Measurements from ENCODE around the gene HBM.
"Not testable (repeated sequence)": the region's sequence is repeated elsewhere in the genome, so short reads cannot be mapped to it uniquely, and the experiment has no call there.

HBM gene

DNA sequence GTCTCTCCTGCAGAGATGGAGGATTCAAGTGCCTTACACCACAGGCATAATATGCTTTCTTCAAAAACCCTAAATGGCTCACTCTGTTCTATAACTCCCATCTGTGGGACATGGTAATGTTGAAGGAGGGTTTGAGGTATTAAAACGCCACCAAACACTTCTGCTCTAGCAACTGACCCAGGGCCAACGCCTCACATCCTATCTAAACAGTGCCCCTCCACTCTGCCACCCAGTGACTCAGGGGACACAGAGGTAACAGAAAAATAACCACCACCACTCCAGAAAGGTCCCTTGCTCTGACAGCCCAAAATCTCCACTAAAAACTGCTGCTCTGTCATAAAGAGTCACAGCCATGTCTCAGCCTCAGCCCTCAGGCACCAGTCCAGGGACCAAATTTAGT, 45.0 kb upstream of the HBM start:
- TF ChIP-seq, protein P1, sequence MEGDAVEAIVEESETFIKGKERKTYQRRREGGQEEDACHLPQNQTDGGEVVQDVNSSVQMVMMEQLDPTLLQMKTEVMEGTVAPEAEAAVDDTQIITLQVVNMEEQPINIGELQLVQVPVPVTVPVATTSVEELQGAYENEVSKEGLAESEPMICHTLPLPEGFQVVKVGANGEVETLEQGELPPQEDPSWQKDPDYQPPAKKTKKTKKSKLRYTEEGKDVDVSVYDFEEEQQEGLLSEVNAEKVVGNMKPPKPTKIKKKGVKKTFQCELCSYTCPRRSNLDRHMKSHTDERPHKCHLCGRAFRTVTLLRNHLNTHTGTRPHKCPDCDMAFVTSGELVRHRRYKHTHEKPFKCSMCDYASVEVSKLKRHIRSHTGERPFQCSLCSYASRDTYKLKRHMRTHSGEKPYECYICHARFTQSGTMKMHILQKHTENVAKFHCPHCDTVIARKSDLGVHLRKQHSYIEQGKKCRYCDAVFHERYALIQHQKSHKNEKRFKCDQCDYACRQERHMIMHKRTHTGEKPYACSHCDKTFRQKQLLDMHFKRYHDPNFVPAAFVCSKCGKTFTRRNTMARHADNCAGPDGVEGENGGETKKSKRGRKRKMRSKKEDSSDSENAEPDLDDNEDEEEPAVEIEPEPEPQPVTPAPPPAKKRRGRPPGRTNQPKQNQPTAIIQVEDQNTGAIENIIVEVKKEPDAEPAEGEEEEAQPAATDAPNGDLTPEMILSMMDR (IDR thresholded peaks at IDR 0.05; ENCODE audit: extremely low read depth, insufficient read depth, missing control alignments): no peak
- no peak for DNase-seq (ENCODE audit: low spot score)
- in situ Hi-C loops (cut with MboI; ENCODE audit: low pct_unique_long_range_greater_than_20kb, low sequenced_read_pairs, unreplicated experiment): no loop called here

DNA sequence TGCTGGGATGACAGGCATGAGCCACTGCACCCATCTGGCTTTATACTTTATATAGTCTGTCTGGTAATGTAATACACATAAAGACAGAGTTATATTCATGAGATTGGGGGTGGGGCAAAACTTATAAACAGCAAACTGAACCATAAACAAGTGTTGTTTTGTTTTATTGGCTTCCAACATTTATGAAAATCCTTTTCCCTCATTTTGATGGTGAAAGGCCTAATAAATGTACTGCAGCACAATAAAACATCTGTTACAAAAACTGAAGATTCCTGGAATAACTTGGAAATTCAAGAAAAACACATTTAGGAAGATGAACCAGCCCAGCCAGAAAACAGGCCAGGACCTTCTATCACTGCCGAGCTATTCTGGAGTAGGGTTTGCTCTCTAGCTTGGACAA, 43.4 kb upstream of the HBM start:
- in situ Hi-C loops (cut with MboI; ENCODE audit: low pct_unique_long_range_greater_than_20kb, low sequenced_read_pairs, unreplicated experiment): no loop called here
- TF ChIP-seq, protein P1 (IDR thresholded peaks at IDR 0.05; ENCODE audit: extremely low read depth, insufficient read depth, missing control alignments): no peak
- DNase-seq (ENCODE audit: low spot score): no peak

DNA sequence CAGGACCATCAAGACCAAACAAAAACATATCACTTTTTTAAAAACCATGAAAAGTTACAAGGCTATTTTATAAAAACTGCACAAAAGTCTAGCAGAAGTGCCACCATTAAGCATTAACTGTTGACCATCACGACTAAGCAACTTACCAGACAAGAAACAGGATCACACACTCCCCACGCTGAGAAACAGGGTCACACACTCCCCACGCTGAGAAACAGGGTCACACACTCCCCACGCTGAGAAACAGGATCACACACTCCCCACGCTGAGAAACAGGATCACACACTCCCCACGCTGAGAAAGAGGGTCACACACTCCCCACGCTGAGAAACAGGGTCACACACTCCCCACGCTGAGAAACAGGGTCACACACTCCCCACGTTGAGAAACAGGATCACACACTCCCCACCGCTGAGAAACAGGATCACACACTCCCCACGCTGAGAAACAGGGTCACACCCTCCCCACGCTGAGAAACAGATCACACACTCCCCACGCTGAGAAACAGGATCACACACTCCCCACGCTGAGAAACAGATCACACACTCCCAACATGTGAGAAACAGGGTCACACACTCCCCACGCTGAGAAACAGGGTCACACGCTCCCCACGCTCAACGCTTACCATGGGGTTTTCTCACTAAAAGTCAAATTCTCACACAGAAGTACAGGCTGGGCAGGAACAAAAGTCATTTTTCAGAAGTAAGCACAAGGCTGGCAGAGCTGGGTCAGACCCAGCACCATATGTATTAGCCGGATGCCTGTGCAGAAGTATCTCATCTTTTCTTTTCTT, 42.0 kb upstream of the HBM start:
- in situ Hi-C loops (cut with MboI; ENCODE audit: low pct_unique_long_range_greater_than_20kb, low sequenced_read_pairs, unreplicated experiment); DNase-seq (ENCODE audit: low spot score): not testable (repeated sequence)

DNA sequence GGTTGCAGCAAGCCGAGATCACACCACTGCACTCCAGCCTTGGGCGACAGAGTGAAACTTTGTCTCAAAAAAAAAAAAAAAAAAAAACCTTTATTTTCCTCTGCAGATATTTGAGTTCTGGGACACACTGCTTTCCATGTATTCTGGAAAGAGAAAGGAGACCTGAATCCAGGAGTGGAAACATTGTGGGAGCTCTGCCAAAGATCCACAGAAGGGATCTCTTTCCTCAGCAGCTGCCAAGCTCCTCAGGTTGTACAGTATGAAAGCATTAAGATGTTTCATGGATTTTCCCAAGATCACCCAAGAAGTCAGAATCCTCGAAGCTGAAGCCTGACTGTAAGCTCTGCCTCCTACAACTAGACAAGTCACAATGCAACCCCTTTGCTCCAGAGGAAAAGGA, 40.8 kb upstream of the HBM start:
- DNase-seq (ENCODE audit: low spot score): no peak
- TF ChIP-seq, protein P1 (IDR thresholded peaks at IDR 0.05; ENCODE audit: extremely low read depth, insufficient read depth, missing control alignments): no peak
- in situ Hi-C loops (cut with MboI; ENCODE audit: low pct_unique_long_range_greater_than_20kb, low sequenced_read_pairs, unreplicated experiment): no loop called here

DNA sequence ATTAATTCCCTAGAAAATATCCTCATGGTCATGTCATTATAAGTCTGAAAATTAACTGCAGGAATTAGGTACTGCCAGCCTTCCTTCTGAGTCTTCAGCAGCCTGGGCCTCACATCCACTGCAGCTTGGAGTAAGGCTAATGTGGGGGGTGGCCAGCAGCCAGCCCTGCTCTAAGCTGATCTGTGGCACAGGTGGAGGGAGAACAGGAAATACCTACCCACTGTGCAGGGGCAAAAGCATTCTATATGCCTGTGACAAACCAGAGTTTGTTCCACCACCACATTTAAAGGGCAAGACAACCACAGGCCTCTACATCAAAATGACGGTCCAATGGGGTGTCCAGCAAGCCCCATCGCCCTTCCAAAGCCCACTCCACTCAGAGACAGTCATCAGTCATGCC, 36.7 kb upstream of the HBM start:
- in situ Hi-C loops (cut with MboI; ENCODE audit: low pct_unique_long_range_greater_than_20kb, low sequenced_read_pairs, unreplicated experiment): no loop called here
- TF ChIP-seq, protein P1 (IDR thresholded peaks at IDR 0.05; ENCODE audit: extremely low read depth, insufficient read depth, missing control alignments): no peak
- no peak for DNase-seq (ENCODE audit: low spot score)

- in situ Hi-C loops (cut with MboI; ENCODE audit: low pct_unique_long_range_greater_than_20kb, low sequenced_read_pairs, unreplicated experiment): no loop called here
- DNase-seq (ENCODE audit: low spot score): no peak
- TF ChIP-seq, protein P1 (IDR thresholded peaks at IDR 0.05; ENCODE audit: extremely low read depth, insufficient read depth, missing control alignments): no peak
Observed at GRCh38 chr16:130533-131173, 35.1 kb upstream of the HBM start.

- TF ChIP-seq, protein P1 (IDR thresholded peaks at IDR 0.05; ENCODE audit: extremely low read depth, insufficient read depth, missing control alignments): no peak
- in situ Hi-C loops (cut with MboI; ENCODE audit: low pct_unique_long_range_greater_than_20kb, low sequenced_read_pairs, unreplicated experiment): no loop called here
- DNase-seq (ENCODE audit: low spot score): no peak
Observed at GRCh38 chr16:132120-132519, 33.7 kb upstream of the HBM start.
